CD4-positive, alpha-beta T cell treated with Interleukin-4 for 4 hours (primary cell): ENCODE data around the gene ZMYND12.

Source experiments
- DNase-seq: peaks from one replicate; pipeline ENCODE4 v3.0.0-alpha.2; 2020

Gene ZMYND12

GRCh38 chr1:42434340-42434739, 21.5 kb downstream of the ZMYND12 start:
- no peak for DNase-seq

GRCh38 chr1:42433369-42433768, 22.5 kb downstream of the ZMYND12 start:
- DNase-seq = no peak

- DNase-seq = no peak
These were observed 23.1 kb downstream of the ZMYND12 start for GRCh38 chr1:42432714-42433113.

GRCh38 chr1:42431514-42431913, 24.3 kb downstream of the ZMYND12 start:
- DNase-seq = no peak

- DNase-seq = no peak
These were observed 25.3 kb downstream of the ZMYND12 start for GRCh38 chr1:42430286-42431135.

GRCh38 chr1:42429603-42430002, 26.2 kb downstream of the ZMYND12 start:
- DNase-seq = no peak

GRCh38 chr1:42427240-42427639, 28.6 kb downstream of the ZMYND12 start:
- no peak for DNase-seq

- DNase-seq = no peak
These were observed 31.6 kb downstream of the ZMYND12 start for GRCh38 chr1:42424201-42424600.

GRCh38 chr1:42423681-42424080, 32.1 kb downstream of the ZMYND12 start:
- no peak for DNase-seq

- DNase-seq = no peak
These were observed 33.1 kb downstream of the ZMYND12 start for GRCh38 chr1:42422737-42423136.

GRCh38 chr1:42420911-42421585, 34.8 kb downstream of the ZMYND12 start:
- DNase-seq = no peak

- DNase-seq = no peak
These were observed 35.7 kb downstream of the ZMYND12 start for GRCh38 chr1:42420121-42420520.

GRCh38 chr1:42419126-42419821, 36.5 kb downstream of the ZMYND12 start:
- no peak for DNase-seq

- no peak for DNase-seq
These were observed 37.3 kb downstream of the ZMYND12 start for GRCh38 chr1:42418516-42418915.

- DNase-seq = no peak
These were observed 38.7 kb downstream of the ZMYND12 start for GRCh38 chr1:42417166-42417565.

GRCh38 chr1:42414551-42415496, 41.0 kb downstream of the ZMYND12 start:
- no peak for DNase-seq

GRCh38 chr1:42403880-42404400, 51.9 kb downstream of the ZMYND12 start:
- DNase-seq = no peak

- no peak for DNase-seq
These were observed 56.3 kb downstream of the ZMYND12 start for GRCh38 chr1:42399315-42400100.

- no peak for DNase-seq
These were observed 62.6 kb downstream of the ZMYND12 start for GRCh38 chr1:42392967-42393848.

- no peak for DNase-seq
These were observed 63.6 kb downstream of the ZMYND12 start for GRCh38 chr1:42392255-42392654.
